ENCODE results near the gene RAB7B. TPM values are rescaled to one million over a fixed set of nuclear protein-coding genes. Genes with fewer than 3 reads are reported as not detected.

The RAB7B gene
- total RNA-seq, 1 donor from 2014 or later, result 6.6 TPM

DNA sequence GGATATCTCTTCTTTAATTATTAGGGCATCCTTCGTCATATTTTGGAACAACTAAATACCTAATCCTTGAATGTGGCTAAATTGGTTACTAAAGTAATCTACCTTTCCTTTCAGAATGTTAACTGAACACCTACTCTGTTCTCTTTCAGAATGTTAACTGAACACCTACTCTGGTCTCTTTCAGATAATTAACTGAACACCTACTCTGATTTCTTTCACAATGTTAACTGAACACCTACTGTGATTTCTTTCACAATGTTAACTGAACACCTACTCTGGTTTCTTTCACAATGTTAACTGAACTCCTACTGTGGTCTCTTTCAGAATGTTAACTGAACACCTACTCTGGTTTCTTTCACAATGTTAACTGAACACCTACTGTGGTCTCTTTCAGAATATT lies 21.9 kb downstream of the RAB7B start:
- Histone ChIP-seq H3K27ac (ENCODE audit: low read depth, low read length) (no peak overlapping the region), H3K4me1 (ENCODE audit: insufficient read depth, low read length) (peaks cover 5% of the 10 kb centered on the region), H3K9me3 (ENCODE audit: insufficient read depth, low read depth, low read length) (no peaks in the 10 kb centered on the region), H4K20me1 (ENCODE audit: insufficient read depth, low read length) (peaks cover 5% of the 10 kb centered on the region), H3K27me3 (ENCODE audit: insufficient read depth, low read length) (no peaks in the 10 kb centered on the region), H3K36me3 (ENCODE audit: insufficient read depth, low read length) (no peaks in the 10 kb centered on the region), H3K4me2 (ENCODE audit: low read length) (no peak overlapping the region), H3K4me3 (ENCODE audit: insufficient read depth, low read depth, low read length) (no peak overlapping the region), H3K9ac (ENCODE audit: low read length) (no peak overlapping the region), H3K79me2 (ENCODE audit: insufficient read depth, low read length) (no peaks in the 10 kb centered on the region), H2AFZ (ENCODE audit: low read depth, low read length) (no peak overlapping the region)
- Mint-ChIP-seq H3K27ac (ENCODE audit: unreplicated experiment) (no peak overlapping the region), H3K27me3 (ENCODE audit: low read depth, unreplicated experiment) (peaks cover 2% of the 10 kb centered on the region), H3K9me3 (ENCODE audit: unreplicated experiment) (no peaks in the 10 kb centered on the region), H3K36me3 (ENCODE audit: low read depth, unreplicated experiment) (peaks cover 6% of the 10 kb centered on the region), H3K4me1 (ENCODE audit: low read depth, unreplicated experiment) (peaks cover 16% of the 10 kb centered on the region), H3K4me3 (ENCODE audit: unreplicated experiment) (no peak overlapping the region)
- FAIRE-seq (no peak), DNase-seq (ENCODE audit: low read depth) (no peak)
- no peak for TF ChIP-seq EZH2 (IDR thresholded peaks at IDR 0.05; ENCODE audit: insufficient read depth, low read length)
- TF ChIP-seq, protein P1, sequence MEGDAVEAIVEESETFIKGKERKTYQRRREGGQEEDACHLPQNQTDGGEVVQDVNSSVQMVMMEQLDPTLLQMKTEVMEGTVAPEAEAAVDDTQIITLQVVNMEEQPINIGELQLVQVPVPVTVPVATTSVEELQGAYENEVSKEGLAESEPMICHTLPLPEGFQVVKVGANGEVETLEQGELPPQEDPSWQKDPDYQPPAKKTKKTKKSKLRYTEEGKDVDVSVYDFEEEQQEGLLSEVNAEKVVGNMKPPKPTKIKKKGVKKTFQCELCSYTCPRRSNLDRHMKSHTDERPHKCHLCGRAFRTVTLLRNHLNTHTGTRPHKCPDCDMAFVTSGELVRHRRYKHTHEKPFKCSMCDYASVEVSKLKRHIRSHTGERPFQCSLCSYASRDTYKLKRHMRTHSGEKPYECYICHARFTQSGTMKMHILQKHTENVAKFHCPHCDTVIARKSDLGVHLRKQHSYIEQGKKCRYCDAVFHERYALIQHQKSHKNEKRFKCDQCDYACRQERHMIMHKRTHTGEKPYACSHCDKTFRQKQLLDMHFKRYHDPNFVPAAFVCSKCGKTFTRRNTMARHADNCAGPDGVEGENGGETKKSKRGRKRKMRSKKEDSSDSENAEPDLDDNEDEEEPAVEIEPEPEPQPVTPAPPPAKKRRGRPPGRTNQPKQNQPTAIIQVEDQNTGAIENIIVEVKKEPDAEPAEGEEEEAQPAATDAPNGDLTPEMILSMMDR (IDR thresholded peaks at IDR 0.05; ENCODE audit: insufficient read depth, low read depth, low read length), result no peak

DNA sequence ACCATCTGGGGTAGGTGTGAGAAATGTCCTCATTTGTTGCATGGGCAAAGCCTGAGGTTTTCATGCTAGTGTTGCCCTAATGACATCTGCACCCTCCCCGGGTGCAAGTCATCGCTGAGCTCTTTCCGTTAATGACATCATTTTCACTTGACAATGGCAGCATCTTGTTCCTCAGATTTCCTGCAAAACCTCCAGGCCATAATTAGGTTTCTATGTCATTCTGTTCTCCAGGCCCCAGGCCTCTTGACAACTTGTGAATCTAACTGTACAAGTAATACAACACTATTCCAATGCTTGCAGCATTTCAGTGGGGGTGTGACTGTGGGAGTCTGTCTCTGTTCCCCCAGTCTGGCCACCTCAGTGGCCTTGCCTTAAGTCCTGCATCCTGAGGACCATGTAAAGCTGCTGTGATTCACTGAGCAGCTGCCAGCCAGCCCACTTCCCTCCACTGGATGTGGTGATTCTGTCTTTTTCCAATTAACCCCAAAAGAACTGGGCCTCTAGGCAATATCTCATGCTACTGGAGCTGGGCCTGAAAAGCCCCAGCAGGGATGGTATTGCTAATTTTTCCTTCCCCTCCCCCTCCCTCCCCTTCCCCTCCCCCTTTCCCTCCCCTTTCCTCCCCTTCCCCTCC lies 22.8 kb downstream of the RAB7B start:
- Histone ChIP-seq H3K36me3 (ENCODE audit: insufficient read depth, low read length) (no peaks in the 10 kb centered on the region), H3K4me1 (ENCODE audit: insufficient read depth, low read length) (peaks cover 5% of the 10 kb centered on the region), H2AFZ (ENCODE audit: low read depth, low read length) (no peak overlapping the region), H4K20me1 (ENCODE audit: insufficient read depth, low read length) (peaks cover 5% of the 10 kb centered on the region), H3K27me3 (ENCODE audit: insufficient read depth, low read length) (no peaks in the 10 kb centered on the region), H3K9me3 (ENCODE audit: insufficient read depth, low read depth, low read length) (no peaks in the 10 kb centered on the region), H3K9ac (ENCODE audit: low read length) (no peak overlapping the region), H3K27ac (ENCODE audit: low read depth, low read length) (no peak overlapping the region), H3K4me3 (ENCODE audit: insufficient read depth, low read depth, low read length) (no peak overlapping the region), H3K79me2 (ENCODE audit: insufficient read depth, low read length) (no peaks in the 10 kb centered on the region), H3K4me2 (ENCODE audit: low read length) (no peak overlapping the region)
- Mint-ChIP-seq H3K4me3 (ENCODE audit: unreplicated experiment) (no peak overlapping the region), H3K4me1 (ENCODE audit: low read depth, unreplicated experiment) (peaks cover 17% of the 10 kb centered on the region), H3K36me3 (ENCODE audit: low read depth, unreplicated experiment) (peaks cover 6% of the 10 kb centered on the region), H3K9me3 (ENCODE audit: unreplicated experiment) (no peaks in the 10 kb centered on the region), H3K27me3 (ENCODE audit: low read depth, unreplicated experiment) (peaks cover 2% of the 10 kb centered on the region), H3K27ac (ENCODE audit: unreplicated experiment) (peak overlapping the region; percentile 18)
- TF ChIP-seq EZH2 (IDR thresholded peaks at IDR 0.05; ENCODE audit: insufficient read depth, low read length), result no peak
- TF ChIP-seq, protein P1 (IDR thresholded peaks at IDR 0.05; ENCODE audit: insufficient read depth, low read depth, low read length), result no peak
- DNase-seq (ENCODE audit: low read depth) (no peak), FAIRE-seq (no peak)

DNA sequence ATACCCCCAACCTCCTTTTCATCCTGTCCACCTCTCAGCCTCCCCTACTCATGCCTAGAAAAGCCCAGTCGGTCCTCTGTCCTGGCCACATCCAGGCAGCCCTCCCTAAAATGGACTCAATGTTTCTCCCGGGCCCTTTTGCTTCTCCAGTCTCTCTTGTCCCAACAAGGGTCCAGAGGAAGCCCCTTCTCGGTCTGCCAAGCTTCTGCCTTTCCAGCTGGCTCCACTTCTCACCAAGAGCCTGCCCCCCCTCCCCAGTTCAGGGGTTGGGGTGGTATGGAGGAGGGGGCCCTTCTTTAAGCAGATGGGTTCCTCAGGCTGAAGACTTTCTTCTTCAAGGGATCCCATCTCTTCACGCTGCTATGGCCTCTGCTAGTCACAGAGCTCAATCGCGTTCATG lies 23.9 kb downstream of the RAB7B start:
- H3K27me3 ChIP-seq (ENCODE audit: insufficient read depth, low read length), result no peaks in the 10 kb centered on the region
- Mint-ChIP-seq H3K4me3 (ENCODE audit: unreplicated experiment) (no peak overlapping the region), H3K36me3 (ENCODE audit: low read depth, unreplicated experiment) (peaks cover 5% of the 10 kb centered on the region), H3K9me3 (ENCODE audit: unreplicated experiment) (no peaks in the 10 kb centered on the region), H3K4me1 (ENCODE audit: low read depth, unreplicated experiment) (peaks cover 11% of the 10 kb centered on the region), H3K27ac (ENCODE audit: unreplicated experiment) (no peak overlapping the region), H3K27me3 (ENCODE audit: low read depth, unreplicated experiment) (peaks cover 2% of the 10 kb centered on the region)
- no peak overlapping the region for H3K4me3 ChIP-seq (ENCODE audit: insufficient read depth, low read depth, low read length)
- peaks cover 5% of the 10 kb centered on the region for H3K4me1 ChIP-seq (ENCODE audit: insufficient read depth, low read length)
- H3K9me3 ChIP-seq (ENCODE audit: insufficient read depth, low read depth, low read length), result no peaks in the 10 kb centered on the region
- TF ChIP-seq EZH2 (IDR thresholded peaks at IDR 0.05; ENCODE audit: insufficient read depth, low read length), result no peak
- TF ChIP-seq, protein P1 (IDR thresholded peaks at IDR 0.05; ENCODE audit: insufficient read depth, low read depth, low read length), result no peak
- H3K4me2 ChIP-seq (ENCODE audit: low read length), result no peak overlapping the region
- H4K20me1 ChIP-seq (ENCODE audit: insufficient read depth, low read length), result peaks cover 5% of the 10 kb centered on the region
- H3K36me3 ChIP-seq (ENCODE audit: insufficient read depth, low read length), result no peaks in the 10 kb centered on the region
- no peaks in the 10 kb centered on the region for H3K79me2 ChIP-seq (ENCODE audit: insufficient read depth, low read length)
- DNase-seq (ENCODE audit: low read depth) (no peak), FAIRE-seq (no peak)
- no peak overlapping the region for H3K9ac ChIP-seq (ENCODE audit: low read length)
- H3K27ac ChIP-seq (ENCODE audit: low read depth, low read length), result no peak overlapping the region
- H2AFZ ChIP-seq (ENCODE audit: low read depth, low read length), result no peak overlapping the region

Measured in astrocyte (in vitro differentiated cells and primary cell).